H9 (cell line): ENCODE data around the gene WFDC10A. TPM values are rescaled to one million over a fixed set of nuclear protein-coding genes. Genes with fewer than 3 reads are reported as not detected.

Experiments
- DNase-seq: peaks from one replicate; pipeline ENCODE4 v3.0.0-alpha.2; 2017
- H2AFZ ChIP-seq: one replicate; pipeline ENCODE4 v1.6.1; 2013; ENCODE audit warnings: mild to moderate bottlenecking, low read length, control low read depth, moderate library complexity
- H2AK5ac ChIP-seq: 2 replicates; pipeline ENCODE4 v1.6.1; 2013; ENCODE audit warnings: low read length, control low read depth, mixed read lengths; ENCODE audit not compliant: insufficient read length
- H2BK120ac ChIP-seq: one replicate; pipeline ENCODE4 v1.6.1; 2013; ENCODE audit warnings: low read depth, mild to moderate bottlenecking, low read length, control low read depth, inconsistent platforms; ENCODE audit not compliant: poor library complexity, severe bottlenecking
- H2BK12ac ChIP-seq: 2 replicates; pipeline ENCODE4 v1.6.1; 2013; ENCODE audit warnings: low read length, control low read depth, mixed read lengths, low read depth; ENCODE audit not compliant: insufficient read length
- H2BK15ac ChIP-seq: 2 replicates; pipeline ENCODE4 v1.6.1; 2013; ENCODE audit warnings: low read depth, low read length, control low read depth
- H2BK20ac ChIP-seq: one replicate; pipeline ENCODE4 v1.6.1; 2013; ENCODE audit warnings: low read depth, mild to moderate bottlenecking, low read length, control low read depth, inconsistent platforms; ENCODE audit not compliant: poor library complexity, severe bottlenecking
- H2BK5ac ChIP-seq: 2 replicates; pipeline ENCODE4 v1.6.1; 2013; ENCODE audit warnings: low read length, control low read depth, mixed read lengths; ENCODE audit not compliant: insufficient read length
- H3K14ac ChIP-seq: 2 replicates; pipeline ENCODE4 v1.6.1; 2013; ENCODE audit warnings: low read length, control low read depth; ENCODE audit not compliant: insufficient read depth
- H3K18ac ChIP-seq: 2 replicates; pipeline ENCODE4 v1.6.1; 2013; ENCODE audit warnings: low read depth, mild to moderate bottlenecking, mixed read lengths, low read length, control low read depth; ENCODE audit not compliant: insufficient read length
- H3K23ac ChIP-seq: 2 replicates; pipeline ENCODE4 v1.6.1; 2013; ENCODE audit warnings: low read length, control low read depth, mixed read lengths, low read depth; ENCODE audit not compliant: insufficient read length
- H3K23me2 ChIP-seq: 2 replicates; pipeline ENCODE4 v1.6.1; 2013; ENCODE audit warnings: low read depth, mild to moderate bottlenecking, mixed read lengths, low read length, control low read depth; ENCODE audit not compliant: insufficient read length, poor library complexity, severe bottlenecking
- H3K27ac ChIP-seq: 2 replicates; pipeline ENCODE4 v1.5.1; 2013; ENCODE audit warnings: low read length, control low read depth, mixed read lengths, low read depth; ENCODE audit not compliant: insufficient read length
- H3K27me3 ChIP-seq: 2 replicates; pipeline ENCODE4 v1.6.1; 2013; ENCODE audit warnings: low read length, control low read depth, inconsistent platforms; ENCODE audit not compliant: insufficient read depth
- H3K4ac ChIP-seq: 2 replicates; pipeline ENCODE4 v1.6.1; 2013; ENCODE audit warnings: low read depth, mild to moderate bottlenecking, control low read depth, inconsistent platforms, low read length, moderate library complexity
- H3K4me1 ChIP-seq: 2 replicates; pipeline ENCODE4 v1.6.1; 2013; ENCODE audit warnings: low read length, control low read depth, inconsistent platforms; ENCODE audit not compliant: insufficient read depth
- H3K4me2 ChIP-seq: 2 replicates; pipeline ENCODE4 v1.6.1; 2013; ENCODE audit warnings: low read length, control low read depth, mixed read lengths; ENCODE audit not compliant: insufficient read length, insufficient read depth
- H3K56ac ChIP-seq: 2 replicates; pipeline ENCODE4 v1.6.1; 2013; ENCODE audit warnings: low read depth, mild to moderate bottlenecking, mixed read lengths, low read length, control low read depth; ENCODE audit not compliant: insufficient read length
- H3K79me1 ChIP-seq: 2 replicates; pipeline ENCODE4 v1.6.1; 2013; ENCODE audit warnings: low read depth, mild to moderate bottlenecking, moderate library complexity, low read length, control low read depth, inconsistent platforms; ENCODE audit not compliant: insufficient read depth, poor library complexity, severe bottlenecking
- H3K79me2 ChIP-seq: 2 replicates; pipeline ENCODE4 v1.6.1; 2013; ENCODE audit warnings: low read length, control low read depth, inconsistent platforms; ENCODE audit not compliant: insufficient read depth
- H3K9ac ChIP-seq: 2 replicates; pipeline ENCODE4 v1.6.1; 2013; ENCODE audit warnings: low read length, control low read depth, mixed read lengths; ENCODE audit not compliant: insufficient read length; ENCODE audit errors: extremely low read depth
- H3K9me3 ChIP-seq: one replicate; pipeline ENCODE4 v1.6.1; 2013; ENCODE audit warnings: low read depth, low read length, inconsistent platforms; ENCODE audit not compliant: control insufficient read depth
- H3T11ph ChIP-seq: one replicate; pipeline ENCODE4 v1.6.1; 2013; ENCODE audit warnings: mild to moderate bottlenecking, low read length, control low read depth, inconsistent platforms
- H4K20me1 ChIP-seq: one replicate; pipeline ENCODE4 v1.6.1; 2013; ENCODE audit not compliant: control insufficient read depth, insufficient read length, insufficient read depth
- H4K5ac ChIP-seq: 2 replicates; pipeline ENCODE4 v1.6.1; 2013; ENCODE audit warnings: low read depth, mild to moderate bottlenecking, mixed read lengths, low read length, control low read depth; ENCODE audit not compliant: insufficient read length
- H4K8ac ChIP-seq: replicated peaks from 2 replicates; pipeline ENCODE4 v1.6.1; 2013; ENCODE audit warnings: low read length, control low read depth, mixed read lengths, low read depth; ENCODE audit not compliant: insufficient read length
- H4K91ac ChIP-seq: 2 replicates; pipeline ENCODE4 v1.6.1; 2013; ENCODE audit warnings: low read depth, mild to moderate bottlenecking, moderate library complexity, mixed read lengths, low read length, control low read depth; ENCODE audit not compliant: insufficient read length
- H3K27ac Mint-ChIP-seq, 3 experiments: 2 replicates in 2 of 3; 3 replicates in 1 of 3; pipeline ENCODE4 v1.8.0; 2020 to 2021; ENCODE audit warnings: mixed read lengths in 3 of 3, mild to moderate bottlenecking in 1 of 3, moderate library complexity in 1 of 3
- H3K27me3 Mint-ChIP-seq: 2 replicates; pipeline ENCODE4 v1.8.0; 2021; ENCODE audit warnings: low read depth, mild to moderate bottlenecking, moderate library complexity, mixed read lengths
- H3K36me3 Mint-ChIP-seq, 3 experiments: 2 replicates in 2 of 3; 3 replicates in 1 of 3; pipeline ENCODE4 v1.8.0; 2020 to 2021; ENCODE audit warnings: low read depth in 3 of 3, mixed read lengths in 3 of 3; ENCODE audit not compliant: insufficient read depth in 1 of 3
- H3K4me1 Mint-ChIP-seq, 2 experiments: 2 replicates each; pipeline ENCODE4 v1.8.0; 2020; ENCODE audit warnings: mixed read lengths in 2 of 2
- H3K4me3 Mint-ChIP-seq, 2 experiments: 2 replicates in 1 of 2; 3 replicates in 1 of 2; pipeline ENCODE4 v1.8.0; 2020 to 2021; ENCODE audit warnings: mild to moderate bottlenecking in 2 of 2, mixed read lengths in 2 of 2, moderate library complexity in 1 of 2
- H3K9me3 Mint-ChIP-seq, 2 experiments: 2 replicates in 1 of 2; 3 replicates in 1 of 2; pipeline ENCODE4 v1.8.0; 2020; ENCODE audit warnings: mild to moderate bottlenecking in 2 of 2, mixed read lengths in 2 of 2, moderate library complexity in 1 of 2
- total RNA-seq: library from RNA; stranded (reverse); gene quantifications from 2 replicates; pipeline ENCODE4 v1.2.1, GENCODE V29; 2021
- TF ChIP-seq, protein P1 (sequence below): fragments of 200-600 bp; sonication (generic); conservative IDR thresholded peaks from 3 replicates; pipeline ENCODE4 v1.8.0; 2021; ENCODE audit warnings: antibody characterized with exemption, mild to moderate bottlenecking

WFDC10A gene
- total RNA-seq, 1 experiment from 2014 or later, result not detected

DNA sequence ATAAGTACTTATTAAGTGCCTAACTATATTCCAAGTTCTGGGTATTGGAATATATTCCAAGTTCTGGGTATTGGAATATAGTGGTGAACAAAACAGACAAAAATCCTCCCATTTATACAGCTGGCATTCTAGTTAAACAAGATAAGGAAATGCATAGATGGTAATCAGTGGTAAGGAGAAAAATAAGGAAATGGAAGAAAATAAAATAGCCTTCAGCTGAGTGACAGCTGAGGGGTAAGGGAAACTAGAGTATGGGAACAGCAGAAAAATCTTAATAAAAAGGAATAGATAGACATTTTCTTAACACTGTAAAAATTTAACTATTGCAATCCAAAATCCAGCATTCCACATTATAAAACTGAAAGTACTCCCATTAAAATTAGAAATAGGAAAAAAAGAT is 17.2 kb upstream of the WFDC10A start:
- Histone ChIP-seq H2AFZ (no peak overlapping the region), H3K4me2 (no peak overlapping the region), H2BK12ac (no peak overlapping the region), H4K5ac (no peak overlapping the region), H3K18ac (no peak overlapping the region), H3K23me2 (no peaks in the 10 kb centered on the region), H3K27ac (no peak overlapping the region), H4K8ac (no peak overlapping the region), H2BK20ac (no peak overlapping the region), H3K4ac (no peak overlapping the region), H2BK5ac (no peak overlapping the region), H3K9ac (no peak overlapping the region), H3T11ph (no peak overlapping the region), H3K14ac (no peak overlapping the region), H3K4me1 (peaks cover 3% of the 10 kb centered on the region; the same call in 1 of the 2 replicates), H3K23ac (no peak overlapping the region), H2BK120ac (no peak overlapping the region), H3K56ac (no peak overlapping the region), H4K91ac (no peak overlapping the region), H4K20me1 (no peaks in the 10 kb centered on the region), H3K9me3 (peaks cover 6% of the 10 kb centered on the region), H3K79me2 (no peaks in the 10 kb centered on the region), H2BK15ac (no peak overlapping the region), H3K27me3 (no peaks in the 10 kb centered on the region), H3K79me1 (no peaks in the 10 kb centered on the region), H2AK5ac (no peak overlapping the region)
- TF ChIP-seq, protein P1, sequence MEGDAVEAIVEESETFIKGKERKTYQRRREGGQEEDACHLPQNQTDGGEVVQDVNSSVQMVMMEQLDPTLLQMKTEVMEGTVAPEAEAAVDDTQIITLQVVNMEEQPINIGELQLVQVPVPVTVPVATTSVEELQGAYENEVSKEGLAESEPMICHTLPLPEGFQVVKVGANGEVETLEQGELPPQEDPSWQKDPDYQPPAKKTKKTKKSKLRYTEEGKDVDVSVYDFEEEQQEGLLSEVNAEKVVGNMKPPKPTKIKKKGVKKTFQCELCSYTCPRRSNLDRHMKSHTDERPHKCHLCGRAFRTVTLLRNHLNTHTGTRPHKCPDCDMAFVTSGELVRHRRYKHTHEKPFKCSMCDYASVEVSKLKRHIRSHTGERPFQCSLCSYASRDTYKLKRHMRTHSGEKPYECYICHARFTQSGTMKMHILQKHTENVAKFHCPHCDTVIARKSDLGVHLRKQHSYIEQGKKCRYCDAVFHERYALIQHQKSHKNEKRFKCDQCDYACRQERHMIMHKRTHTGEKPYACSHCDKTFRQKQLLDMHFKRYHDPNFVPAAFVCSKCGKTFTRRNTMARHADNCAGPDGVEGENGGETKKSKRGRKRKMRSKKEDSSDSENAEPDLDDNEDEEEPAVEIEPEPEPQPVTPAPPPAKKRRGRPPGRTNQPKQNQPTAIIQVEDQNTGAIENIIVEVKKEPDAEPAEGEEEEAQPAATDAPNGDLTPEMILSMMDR, result no peak
- DNase-seq, result no peak
- Mint-ChIP-seq H3K27me3 (no peaks in the 10 kb centered on the region; the same call in 1 of the 2 replicates), H3K36me3 (peaks cover 0 to 4% (median under 1%) of the 10 kb centered on the region in 3 experiments; a peak in 5 of 7 replicates), H3K9me3 (peaks cover 5 to 6% of the 10 kb centered on the region in 2 experiments; a peak in 4 of 5 replicates), H3K4me1 (peaks cover 12 to 13% of the 10 kb centered on the region in 2 experiments), H3K27ac (no peak overlapping the region), H3K4me3 (no peak overlapping the region)
